ENCODE data around the gene NOL6. TPM values are rescaled to one million over a fixed set of nuclear protein-coding genes. Genes with fewer than 3 reads are reported as not detected.

NOL6 gene
- polyA plus RNA-seq, 1 experiment: 34.7 TPM

DNA sequence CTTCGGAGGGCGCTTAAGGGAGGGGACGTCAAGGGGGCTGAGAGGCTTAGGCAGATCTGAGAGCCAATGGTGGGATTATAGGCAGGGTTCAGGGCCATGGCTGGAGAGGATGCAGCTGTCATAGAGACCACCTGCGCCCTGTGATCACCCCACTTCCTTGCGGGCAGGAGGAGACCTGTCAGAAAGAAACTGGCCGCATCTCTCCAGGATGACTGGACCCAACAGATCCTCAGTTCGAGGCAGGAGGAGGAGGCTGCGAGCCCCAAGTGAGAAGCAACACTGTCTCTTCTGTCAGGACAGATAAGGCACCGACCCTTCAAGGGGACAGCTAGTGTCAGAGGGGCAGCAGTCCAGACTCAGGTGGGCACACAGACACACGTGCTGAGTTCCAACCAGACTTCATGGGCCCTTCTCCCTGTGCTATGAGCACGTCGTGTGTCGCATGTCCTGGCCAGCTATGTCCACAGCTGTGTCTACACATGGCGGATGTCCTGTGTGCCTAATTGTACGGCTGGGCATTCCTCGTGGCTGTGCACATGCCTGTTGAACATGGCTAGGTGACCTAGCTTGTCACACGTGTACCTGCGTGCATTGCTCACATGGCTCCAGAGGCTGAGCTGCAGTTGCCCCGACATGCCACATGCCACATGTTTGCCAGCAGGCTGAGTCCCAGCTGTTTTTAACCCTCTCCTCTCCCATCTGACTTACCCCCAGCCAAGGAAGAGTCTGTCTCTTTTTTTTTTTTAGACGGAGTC lies 25.7 kb downstream of the NOL6 start:
- Histone ChIP-seq H3K4me3 (ENCODE audit: low read depth, low read length) (peak overlapping the region; percentile 55), H3K9me3 (ENCODE audit: control insufficient read depth, insufficient read depth, low read length) (no peaks in the 10 kb centered on the region), H3K27ac (ENCODE audit: low read depth, low read length) (no peak overlapping the region), H3K27me3 (ENCODE audit: control insufficient read depth, insufficient read depth, low read length) (no peaks in the 10 kb centered on the region)
- no peak for DNase-seq (ENCODE audit: low read depth, low spot score)
- TF ChIP-seq, protein P1, sequence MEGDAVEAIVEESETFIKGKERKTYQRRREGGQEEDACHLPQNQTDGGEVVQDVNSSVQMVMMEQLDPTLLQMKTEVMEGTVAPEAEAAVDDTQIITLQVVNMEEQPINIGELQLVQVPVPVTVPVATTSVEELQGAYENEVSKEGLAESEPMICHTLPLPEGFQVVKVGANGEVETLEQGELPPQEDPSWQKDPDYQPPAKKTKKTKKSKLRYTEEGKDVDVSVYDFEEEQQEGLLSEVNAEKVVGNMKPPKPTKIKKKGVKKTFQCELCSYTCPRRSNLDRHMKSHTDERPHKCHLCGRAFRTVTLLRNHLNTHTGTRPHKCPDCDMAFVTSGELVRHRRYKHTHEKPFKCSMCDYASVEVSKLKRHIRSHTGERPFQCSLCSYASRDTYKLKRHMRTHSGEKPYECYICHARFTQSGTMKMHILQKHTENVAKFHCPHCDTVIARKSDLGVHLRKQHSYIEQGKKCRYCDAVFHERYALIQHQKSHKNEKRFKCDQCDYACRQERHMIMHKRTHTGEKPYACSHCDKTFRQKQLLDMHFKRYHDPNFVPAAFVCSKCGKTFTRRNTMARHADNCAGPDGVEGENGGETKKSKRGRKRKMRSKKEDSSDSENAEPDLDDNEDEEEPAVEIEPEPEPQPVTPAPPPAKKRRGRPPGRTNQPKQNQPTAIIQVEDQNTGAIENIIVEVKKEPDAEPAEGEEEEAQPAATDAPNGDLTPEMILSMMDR (IDR thresholded peaks at IDR 0.05; ENCODE audit: low read depth, low read length): no peak
- ChIA-PET CTCF (interaction anchor here (0.6 to 2.4 kb wide), 13 partner anchors 8 to 161 kb away, joined by 3 to 16 read pairs (median 4); no protein-coding TSS in a partner anchor), POLR2A (no interaction called here)

DNA sequence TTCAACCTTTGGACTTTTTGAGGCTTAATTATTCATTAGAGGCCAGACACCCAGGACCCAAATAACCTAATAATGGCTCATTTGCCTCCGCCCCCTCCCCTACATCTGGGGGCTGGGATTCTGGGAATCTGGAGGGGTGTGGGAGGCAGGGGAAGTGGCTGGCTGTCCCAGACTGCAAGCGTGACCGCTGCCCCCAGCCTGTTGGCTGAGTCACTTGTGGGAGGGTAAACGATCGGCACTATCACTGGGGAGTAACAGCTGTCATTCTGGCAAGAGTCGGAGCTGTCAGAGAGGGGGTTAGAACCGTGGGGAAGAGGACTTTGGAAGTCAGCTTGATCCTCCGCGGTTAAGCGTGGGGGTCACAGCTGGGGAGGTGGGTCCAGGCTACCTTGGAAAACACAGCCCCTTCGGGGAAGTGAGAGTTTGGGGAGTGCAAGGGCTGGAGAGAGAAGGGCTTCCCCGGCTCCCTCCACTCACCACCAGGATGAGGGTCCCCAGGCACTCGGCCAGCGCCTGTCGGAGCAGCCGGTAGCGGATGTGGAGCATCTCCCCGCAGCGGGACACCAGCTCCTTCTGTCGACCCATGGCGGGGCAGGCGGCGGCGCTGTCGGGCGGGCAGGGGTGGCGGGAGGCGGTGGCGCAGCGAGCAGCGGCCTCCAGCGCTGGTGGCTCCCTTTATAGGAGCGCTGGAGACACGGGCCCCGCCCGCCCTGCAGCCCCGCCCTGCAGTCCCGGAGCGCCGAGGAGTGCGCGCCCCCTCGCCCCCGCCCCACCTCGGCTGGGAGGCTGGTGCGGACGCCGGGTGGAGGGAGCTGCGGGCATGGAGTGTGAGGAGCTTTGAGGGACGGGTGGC lies 26.6 kb downstream of the NOL6 start, which contains the start of gene AQP3:
TSS of gene AQP3 (minus strand) at position 648 of the 853 bp plus-strand sequence. CDS start at position 585, 63 bp downstream.
- ChIA-PET CTCF (interaction anchor here (0.6 to 2.4 kb wide), 19 partner anchors 9 to 161 kb away, joined by 3 to 16 read pairs (median 3); no protein-coding TSS in a partner anchor), POLR2A (interaction anchor here (0.6 kb wide), 1 partner anchor 144 kb away, joined by 3 read pairs; no protein-coding TSS in a partner anchor)
- peak; percentile 10 for DNase-seq (ENCODE audit: low read depth, low spot score)
- Histone ChIP-seq H3K27me3 (ENCODE audit: control insufficient read depth, insufficient read depth, low read length) (no peaks in the 10 kb centered on the region), H3K27ac (ENCODE audit: low read depth, low read length) (no peak within 1 kb of the TSS), H3K9me3 (ENCODE audit: control insufficient read depth, insufficient read depth, low read length) (no peaks in the 10 kb centered on the region), H3K4me3 (ENCODE audit: low read depth, low read length) (peak within 1 kb of the TSS; percentile 55)
- TF ChIP-seq, protein P1 (IDR thresholded peaks at IDR 0.05; ENCODE audit: low read depth, low read length): 0 out of 2 replicates have a peak, but pooled peaks have one; percentile 25

DNA sequence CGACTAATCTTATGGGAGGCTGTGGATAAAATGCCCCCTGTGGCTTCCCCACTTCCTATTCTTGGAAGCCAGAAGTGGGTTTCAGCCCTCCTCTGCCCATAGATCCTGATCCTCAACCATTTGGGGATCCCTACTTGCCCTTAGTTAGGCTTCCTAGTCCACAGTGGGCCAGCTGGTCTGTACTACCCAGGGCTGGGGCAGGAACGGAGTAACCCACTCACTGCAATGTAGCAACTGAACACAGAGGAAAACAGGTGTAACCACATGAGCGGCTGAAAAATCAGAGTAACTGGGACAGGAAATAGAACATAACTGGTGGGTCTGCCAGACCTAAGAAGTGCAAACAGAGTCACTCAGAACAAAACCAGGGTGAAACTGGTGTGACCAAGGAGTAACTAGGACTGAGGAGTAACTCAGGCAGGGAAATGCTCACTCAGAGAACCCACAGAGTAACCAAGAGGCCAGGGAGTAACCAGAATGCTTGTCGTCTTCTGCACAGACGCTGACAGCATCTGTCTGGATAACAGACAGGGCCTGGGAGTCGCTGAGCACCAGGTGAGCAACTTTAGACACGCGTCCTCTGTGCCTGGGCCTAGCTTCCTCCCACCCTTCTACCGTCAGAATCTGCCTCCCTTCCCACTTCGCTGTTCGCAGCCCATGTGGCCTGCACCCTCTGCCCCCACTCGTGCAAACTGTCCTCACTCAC lies 27.3 kb downstream of the NOL6 start:
- no peak for DNase-seq (ENCODE audit: low read depth, low spot score)
- Histone ChIP-seq H3K27me3 (ENCODE audit: control insufficient read depth, insufficient read depth, low read length) (no peaks in the 10 kb centered on the region), H3K9me3 (ENCODE audit: control insufficient read depth, insufficient read depth, low read length) (no peaks in the 10 kb centered on the region), H3K27ac (ENCODE audit: low read depth, low read length) (no peak overlapping the region), H3K4me3 (ENCODE audit: low read depth, low read length) (peak overlapping the region; percentile 55)
- TF ChIP-seq, protein P1 (IDR thresholded peaks at IDR 0.05; ENCODE audit: low read depth, low read length): no peak
- CTCF ChIA-PET: interaction anchor here (0.7 to 2.4 kb wide), 3 partner anchors 10 to 71 kb away, joined by 4 to 16 read pairs (median 5); no protein-coding TSS in a partner anchor
- POLR2A ChIA-PET: no interaction called here

DNA sequence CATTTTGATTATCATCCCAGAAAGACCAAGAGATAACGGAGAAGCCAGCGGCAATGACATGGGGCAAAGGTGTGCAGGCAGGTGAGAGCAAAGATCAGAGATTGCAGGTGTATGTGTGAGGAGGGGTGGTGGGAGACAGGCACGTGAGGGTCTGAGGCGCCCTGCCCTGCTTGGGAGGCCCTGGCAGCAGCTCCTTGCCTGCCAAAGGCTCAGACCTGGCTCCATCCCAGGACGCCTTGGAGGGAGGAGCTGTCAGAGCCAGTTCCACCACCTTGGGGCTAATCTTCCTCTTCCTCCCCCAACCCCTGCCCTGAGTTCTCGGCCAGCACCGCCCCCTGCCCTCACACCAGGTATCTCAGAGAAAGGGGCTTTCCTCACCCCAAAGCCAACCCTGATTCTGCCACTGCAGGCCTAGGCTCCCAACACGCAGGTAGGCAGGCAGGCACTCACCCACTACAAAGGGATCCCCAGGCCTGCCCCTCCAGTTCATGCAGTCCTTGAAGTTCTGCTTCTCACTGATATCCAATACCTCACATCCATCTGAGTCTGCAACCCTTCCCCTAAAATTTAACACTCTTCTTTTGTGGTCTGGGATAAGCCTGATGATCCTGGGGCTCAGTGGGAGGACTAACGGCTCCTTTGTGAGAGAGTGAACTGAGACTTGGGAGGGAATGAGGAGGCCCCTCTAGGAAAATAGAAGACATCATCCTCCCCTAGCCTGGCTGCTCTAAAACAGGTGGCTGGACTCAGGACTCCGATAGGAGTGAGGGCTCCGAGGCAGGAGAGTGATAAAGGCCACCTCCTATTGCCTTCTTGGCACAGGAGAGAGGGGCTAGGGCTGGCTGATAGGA lies 28.1 kb downstream of the NOL6 start:
- H3K27ac ChIP-seq (ENCODE audit: low read depth, low read length): no peak overlapping the region
- DNase-seq (ENCODE audit: low read depth, low spot score): no peak
- ChIA-PET POLR2A (no interaction called here), CTCF (interaction anchor here (1.5 to 1.6 kb wide), 2 partner anchors 7 to 71 kb away, joined by 6 to 12 read pairs; no protein-coding TSS in a partner anchor)
- no peaks in the 10 kb centered on the region for H3K27me3 ChIP-seq (ENCODE audit: control insufficient read depth, insufficient read depth, low read length)
- no peak overlapping the region for H3K4me3 ChIP-seq (ENCODE audit: low read depth, low read length)
- TF ChIP-seq, protein P1 (IDR thresholded peaks at IDR 0.05; ENCODE audit: low read depth, low read length): no peak
- H3K9me3 ChIP-seq (ENCODE audit: control insufficient read depth, insufficient read depth, low read length): no peaks in the 10 kb centered on the region

All from AG04450 (cell line).